ENCODE results near the gene TPRA1.

- TF ChIP-seq EZH2 (IDR thresholded peaks at IDR 0.05; ENCODE audit: low read length, missing control alignments) (no peak), CTCF (conservative IDR thresholded peaks at IDR 0.05 in 1 of 2, IDR thresholded peaks at IDR 0.05 in 1 of 2; ENCODE audit: low read depth in 1 of 2, low read length in 2 of 2) (no peak)
Measured at GRCh38 chr3:127616836-127617605, 26.5 kb upstream of the TPRA1 start.
